GM18870 (cell line): ENCODE data around the gene ADAM22.

Source experiments
- ATAC-seq: cut with Tn5 transposase; IDR thresholded peaks from one replicate; pipeline ENCODE4 v1.9.1; 2021; ENCODE audit warnings: moderate library complexity; ENCODE audit not compliant: unreplicated experiment

Gene ADAM22

DNA sequence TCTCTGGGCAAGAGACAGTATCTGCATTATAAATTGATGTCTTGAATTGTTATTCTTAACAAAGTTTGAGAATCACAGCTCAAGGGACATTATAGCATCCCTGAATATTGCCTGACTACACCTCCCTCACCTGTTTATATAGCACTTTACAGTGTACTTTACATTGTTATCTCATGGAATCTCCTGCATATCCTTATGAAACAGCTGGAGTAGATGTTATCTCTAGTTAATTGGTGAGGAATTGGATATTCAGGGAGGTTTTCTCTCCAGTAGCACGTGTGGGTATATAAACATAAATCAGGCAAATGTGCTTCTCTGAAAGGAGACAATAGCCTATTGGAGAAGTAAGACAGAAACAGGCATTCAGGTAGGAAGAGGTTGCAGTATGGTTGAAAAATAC is 168.6 kb downstream of the ADAM22 start:
- ATAC-seq: no peak

DNA sequence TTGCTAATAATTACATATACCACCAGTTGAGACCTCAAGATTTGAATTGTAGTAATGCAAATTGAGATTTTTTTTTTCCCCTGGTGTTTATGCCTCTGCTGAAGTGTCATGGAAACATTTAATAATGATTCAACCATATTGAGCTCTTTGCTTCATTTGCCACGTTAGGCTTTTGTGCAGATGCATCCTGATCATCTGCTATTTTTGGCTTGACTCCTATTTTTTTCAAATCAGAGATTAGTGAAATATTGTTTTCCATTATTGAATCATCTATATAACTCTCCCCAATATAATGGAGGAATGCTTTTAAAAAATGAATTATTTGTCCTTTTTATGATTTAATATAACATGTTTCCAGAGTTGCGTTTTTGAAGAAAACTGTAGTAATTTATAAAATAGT is 170.7 kb downstream of the ADAM22 start:
- no peak for ATAC-seq

GRCh38 chr7:88105231-88105630 is 171.2 kb downstream of the ADAM22 start:
- ATAC-seq: no peak

DNA sequence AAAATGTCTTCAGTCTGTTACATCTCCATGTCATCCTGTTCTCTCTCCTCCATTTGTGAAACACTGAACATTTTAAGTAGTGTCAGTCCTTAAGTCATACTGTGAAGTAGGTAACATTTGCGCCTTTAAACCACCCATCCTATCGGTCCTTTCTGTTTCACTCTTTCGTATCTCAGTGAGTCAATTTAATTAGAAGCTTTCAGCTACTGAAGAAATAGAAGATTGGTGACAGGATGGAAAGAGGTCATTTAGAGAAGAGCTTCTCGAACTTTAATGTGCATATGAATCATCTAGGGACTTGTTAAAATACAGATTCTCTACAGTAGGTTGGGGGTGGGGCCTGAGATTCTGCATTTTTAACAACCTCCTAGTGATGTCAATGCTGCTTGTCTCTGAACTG is 172.4 kb downstream of the ADAM22 start:
- ATAC-seq: no peak

DNA sequence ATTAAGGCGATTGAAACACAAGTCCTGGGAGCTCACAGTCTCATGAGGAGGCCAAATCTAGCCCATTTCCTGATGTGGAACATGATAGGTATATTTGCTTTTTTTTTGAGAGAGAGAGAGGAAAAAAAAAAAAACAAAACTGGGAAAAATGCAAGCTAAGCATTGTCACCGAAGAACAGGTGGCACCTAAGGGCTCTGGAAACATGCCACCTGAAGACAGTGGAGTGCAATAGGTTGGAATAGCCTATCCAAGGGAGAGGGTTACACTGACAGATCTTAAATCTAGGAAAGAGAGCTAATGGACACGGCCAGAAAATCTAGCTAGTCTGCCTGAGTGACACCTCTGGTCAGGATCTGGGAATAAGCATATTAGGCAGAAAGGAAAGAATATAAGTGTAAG is 175.6 kb downstream of the ADAM22 start:
- ATAC-seq: no peak

DNA sequence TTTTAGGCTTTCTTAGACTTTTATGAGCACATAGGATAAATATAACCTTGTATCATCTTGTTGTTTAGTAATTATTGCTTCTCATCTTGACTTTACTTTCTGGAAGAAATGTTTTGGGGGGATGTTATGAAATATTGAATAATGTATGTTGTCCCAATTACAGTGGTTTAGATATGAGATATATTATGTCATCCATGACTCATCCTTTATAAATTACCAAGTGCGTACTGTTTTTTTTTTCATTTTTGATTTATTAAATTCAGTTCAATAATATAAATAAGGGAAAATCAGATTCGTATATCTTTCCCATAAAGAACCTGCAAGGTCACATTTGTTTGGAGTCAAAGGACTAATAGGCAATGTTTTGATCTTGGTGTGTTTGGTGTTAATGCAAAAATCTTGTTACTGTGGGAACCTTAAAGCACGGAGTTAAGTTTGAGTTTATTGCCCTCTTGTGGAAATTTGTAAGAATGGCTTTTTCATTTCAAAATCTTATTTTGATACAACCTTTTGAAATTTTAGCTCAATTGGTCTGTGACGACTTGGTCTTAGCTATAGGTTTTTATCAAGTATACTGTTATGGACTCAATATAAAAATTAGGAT is 177.2 kb downstream of the ADAM22 start:
- ATAC-seq: peak; percentile 62

- ATAC-seq: no peak
These were observed 178.0 kb downstream of the ADAM22 start for GRCh38 chr7:88111954-88112471.

DNA sequence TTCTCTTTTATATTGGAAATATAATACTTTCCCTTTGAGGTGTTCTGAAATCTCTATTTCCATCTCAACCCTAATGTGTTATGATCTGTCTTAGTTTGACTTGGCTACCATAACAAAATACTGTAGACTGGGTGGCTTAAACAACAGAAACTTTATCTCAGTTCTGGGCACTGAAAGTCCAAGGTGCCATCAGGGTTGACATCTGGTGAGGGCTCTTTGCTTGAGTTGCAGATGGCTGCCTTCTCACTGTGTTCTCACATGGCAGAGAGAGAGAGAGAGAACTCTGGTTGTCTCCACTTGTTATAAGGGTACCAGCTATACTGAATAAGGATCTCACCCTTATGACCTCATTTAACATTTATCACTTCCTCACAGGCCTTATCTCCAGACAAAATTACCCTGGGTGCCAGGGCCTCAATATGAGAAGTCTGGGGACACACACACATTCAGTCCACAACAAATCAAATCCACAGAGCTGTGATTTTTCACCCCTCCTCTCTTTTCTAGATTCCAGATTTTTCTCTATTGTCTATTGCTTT is 181.3 kb downstream of the ADAM22 start:
- ATAC-seq: no peak

DNA sequence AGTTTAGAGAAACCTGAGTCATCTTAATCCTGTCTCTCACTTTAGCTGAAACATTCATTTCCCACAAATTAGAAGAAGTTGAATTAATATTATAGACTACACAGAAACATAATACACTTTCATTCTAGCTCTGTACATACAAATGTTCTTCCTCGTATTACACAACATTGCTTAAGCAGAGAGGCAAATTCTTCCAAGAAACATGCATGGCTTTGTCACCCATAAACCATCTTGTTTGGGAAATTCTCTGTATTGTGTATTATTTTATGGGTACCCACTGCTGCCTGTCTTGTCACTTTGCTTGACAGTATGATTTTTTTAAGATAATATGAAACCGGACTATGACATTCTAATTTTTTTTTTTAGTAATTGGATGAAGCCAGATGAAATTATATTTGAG is 181.8 kb downstream of the ADAM22 start:
- ATAC-seq: no peak

DNA sequence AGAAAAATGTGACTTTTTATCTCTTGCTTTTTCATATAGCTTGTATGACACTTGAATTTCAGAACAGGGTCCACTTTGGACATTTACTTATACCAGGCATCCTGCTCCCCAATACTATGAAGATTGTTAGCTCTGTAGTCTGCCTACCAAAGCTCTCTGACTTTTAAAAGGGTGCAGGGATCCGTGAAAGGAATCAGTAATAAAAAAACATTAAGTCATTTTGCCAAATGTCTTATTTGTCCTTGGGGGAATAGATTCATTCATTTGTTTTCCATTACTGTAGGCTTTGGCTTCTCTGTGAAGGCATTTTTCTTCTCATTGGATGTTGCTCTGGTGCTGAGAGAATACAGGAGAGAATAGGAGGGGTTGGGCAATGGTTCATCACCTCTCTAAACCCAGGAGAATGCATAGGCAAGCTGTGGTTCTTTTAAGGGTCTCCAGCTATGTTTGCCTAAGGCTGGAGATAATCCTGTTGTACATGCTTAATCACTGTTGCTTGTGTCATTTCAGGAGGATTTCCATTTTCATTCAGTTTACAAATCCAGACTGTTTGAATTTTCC is 182.3 kb downstream of the ADAM22 start:
- no peak for ATAC-seq

DNA sequence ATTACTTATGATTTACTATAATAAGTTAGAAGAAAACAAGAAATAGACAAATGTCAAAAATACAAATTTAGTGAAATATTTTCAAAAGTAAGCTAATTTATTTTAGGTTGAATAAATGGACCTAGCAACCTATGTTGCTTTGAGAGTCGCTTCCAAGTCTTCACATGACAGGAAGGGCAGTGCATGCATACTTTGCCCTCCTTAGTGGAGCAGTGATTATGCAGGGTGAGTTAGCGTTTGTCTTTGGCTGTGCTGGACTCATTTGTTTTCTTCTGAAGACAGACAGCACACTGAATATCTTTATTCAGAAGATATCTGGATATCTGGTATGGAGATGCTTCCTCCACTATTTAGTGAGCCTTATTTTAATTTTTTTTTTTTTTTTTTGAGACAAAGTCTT is 183.3 kb downstream of the ADAM22 start:
- ATAC-seq: no peak

DNA sequence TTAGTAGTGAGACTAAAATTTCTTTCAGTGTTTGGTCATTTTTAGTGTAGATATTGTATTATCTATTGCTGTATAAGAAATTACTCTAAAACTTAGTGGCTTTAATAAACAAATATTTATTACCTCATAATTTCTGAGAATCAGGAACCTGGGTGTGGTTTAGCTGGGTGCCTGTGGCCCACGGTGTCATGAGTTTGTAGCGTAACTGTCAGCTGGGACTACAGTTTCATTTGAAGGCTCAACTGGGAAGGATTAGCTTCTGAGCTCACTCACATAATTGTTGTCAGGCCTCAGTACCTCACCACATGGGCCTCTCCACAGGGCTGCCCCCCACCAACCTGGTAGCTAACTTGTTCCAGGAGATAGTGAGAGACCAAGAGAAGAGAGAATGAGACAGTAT is 187.3 kb downstream of the ADAM22 start:
- no peak for ATAC-seq

DNA sequence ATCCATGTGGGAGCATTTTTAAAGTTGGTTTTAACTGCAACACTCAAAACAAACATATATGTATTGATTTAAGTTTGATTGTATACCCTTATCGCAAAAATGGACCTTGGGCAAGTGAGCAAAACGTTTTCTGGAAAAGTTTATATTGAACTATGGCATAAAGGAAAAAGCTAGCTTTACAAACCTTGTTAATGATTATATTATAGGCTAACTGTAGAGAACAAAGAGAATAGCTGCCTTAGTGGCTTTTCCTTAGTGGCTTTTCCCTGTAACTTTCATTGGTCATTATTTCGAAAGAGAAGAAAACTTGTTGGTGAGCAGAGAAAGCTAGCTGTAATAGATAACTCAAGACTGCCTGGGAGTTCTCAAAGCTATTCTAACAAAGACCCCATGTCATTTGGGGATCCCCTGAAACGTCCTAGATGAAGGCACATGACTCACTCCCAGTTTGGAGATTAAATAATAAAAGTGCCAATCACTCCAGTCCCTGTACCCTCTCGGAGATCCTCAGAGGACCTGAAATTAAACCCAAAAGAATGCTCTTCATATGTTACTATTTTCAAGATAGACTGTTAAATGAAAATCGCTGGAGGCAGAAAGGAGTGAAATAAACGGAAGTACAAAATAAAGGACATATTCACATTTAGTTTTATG is 193.7 kb downstream of the ADAM22 start:
- ATAC-seq: no peak

DNA sequence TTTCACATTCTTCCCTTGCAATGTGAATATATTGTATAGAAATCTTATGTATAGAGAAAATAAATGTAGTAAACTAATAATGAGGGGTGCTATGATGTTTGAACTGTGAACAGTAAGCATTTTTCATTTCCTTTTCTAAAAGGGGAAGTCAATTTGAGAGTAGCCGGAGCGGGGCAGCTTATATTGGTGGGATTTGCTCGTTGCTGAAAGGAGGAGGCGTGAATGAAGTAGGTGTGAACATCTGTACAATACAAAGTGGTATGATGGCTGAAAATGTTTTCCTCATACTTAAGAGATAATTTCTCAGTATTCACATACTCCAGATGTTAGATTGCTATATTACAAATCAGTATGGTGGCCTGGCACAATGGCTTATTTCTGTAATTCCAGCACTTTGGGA is 198.7 kb downstream of the ADAM22 start:
- peak; percentile 75 for ATAC-seq

DNA sequence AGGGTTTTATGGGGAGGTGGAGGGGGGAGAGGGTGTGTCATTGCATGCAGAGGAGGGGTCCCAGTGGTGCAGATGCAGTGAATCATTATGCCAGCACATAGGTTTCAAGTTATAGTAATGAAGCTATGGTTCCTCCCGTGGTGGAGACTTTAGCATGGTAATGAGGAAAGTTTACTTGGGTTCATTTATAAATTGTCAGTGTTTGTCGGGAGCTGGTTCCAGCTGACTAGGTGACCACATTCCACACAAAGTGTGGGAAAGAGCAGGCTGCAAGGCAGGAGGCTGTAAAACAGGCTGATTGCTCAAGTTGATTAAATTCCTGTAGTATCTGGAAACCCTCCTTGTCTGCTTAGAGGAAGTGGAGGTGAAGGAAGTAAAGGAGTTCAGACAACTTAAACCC is 206.9 kb downstream of the ADAM22 start:
- no peak for ATAC-seq

GRCh38 chr7:88141479-88141878 is 207.4 kb downstream of the ADAM22 start:
- no peak for ATAC-seq

DNA sequence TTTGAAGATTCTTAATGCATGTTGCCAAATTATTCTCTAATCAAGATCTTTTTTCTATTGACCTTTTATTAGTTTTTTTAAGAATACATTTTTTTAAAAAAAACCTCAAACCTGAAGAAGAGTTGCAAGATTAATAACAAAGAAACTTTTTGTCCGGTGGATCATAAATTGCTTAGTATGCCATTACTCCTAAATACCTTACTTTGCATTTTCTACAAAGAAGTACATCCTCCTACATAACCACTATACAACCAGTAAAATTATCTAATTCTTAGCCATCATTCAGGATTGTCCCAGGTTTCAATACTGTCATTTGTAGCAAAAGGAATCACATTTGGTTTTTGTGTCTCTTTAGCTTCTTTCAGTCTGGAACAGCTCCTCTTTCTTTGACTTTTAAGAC is 207.9 kb downstream of the ADAM22 start:
- ATAC-seq: no peak

DNA sequence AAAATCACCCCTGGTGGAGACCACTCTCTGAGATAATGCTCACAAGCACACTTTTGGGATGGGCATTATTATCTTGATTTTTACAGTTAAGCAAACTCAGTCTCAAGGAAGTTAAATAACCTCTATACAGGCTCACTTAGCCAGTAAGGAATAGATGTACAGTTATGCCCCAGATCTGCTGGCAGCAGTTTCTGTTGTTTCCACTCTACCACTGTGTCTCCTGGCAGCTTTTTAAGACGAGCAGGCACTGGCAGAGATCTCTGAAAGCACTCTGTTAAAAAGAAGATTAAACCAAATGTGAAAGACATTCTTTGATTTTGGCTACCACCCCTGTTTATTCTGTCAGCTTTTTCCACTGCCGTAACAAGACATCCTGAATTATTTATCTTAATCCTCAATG is 212.6 kb downstream of the ADAM22 start:
- no peak for ATAC-seq

DNA sequence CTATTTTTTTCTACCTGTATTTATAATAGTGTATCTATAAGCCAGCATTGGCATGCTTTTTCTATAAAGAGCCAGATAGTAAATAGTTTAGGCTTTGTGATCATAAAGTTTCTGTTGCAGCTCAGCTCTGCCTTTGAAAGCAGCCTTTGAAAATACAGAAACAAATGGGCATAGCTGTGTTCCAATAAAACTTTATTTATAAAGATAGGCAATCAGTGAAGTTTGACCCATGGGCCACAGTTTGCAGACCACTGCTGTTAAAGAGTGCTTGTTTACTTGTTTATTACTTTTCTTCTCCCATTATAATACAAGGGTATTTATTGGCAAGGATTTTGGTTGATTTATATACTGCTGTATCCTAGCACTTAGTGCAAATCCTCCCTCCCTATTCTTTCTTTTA is 213.3 kb downstream of the ADAM22 start:
- ATAC-seq: no peak

DNA sequence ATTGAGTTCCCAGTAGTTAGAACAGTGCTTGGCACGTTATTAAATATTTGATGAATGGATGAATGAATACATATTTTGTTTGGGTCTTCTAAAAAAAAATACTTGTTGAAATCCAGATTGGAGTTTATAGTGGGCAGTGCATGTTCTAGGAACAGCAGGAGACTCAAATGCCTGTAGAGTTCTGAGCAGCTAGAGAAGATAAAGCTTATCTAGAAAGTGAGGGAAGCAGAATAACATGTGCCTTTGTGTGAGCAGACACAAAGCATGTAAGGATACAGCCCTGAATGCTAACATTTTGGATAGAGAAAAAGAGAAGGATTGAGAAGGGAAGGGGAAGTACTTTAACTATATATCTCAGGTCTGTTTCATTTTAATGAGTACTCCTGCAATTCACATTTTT is 213.9 kb downstream of the ADAM22 start:
- ATAC-seq: no peak

DNA sequence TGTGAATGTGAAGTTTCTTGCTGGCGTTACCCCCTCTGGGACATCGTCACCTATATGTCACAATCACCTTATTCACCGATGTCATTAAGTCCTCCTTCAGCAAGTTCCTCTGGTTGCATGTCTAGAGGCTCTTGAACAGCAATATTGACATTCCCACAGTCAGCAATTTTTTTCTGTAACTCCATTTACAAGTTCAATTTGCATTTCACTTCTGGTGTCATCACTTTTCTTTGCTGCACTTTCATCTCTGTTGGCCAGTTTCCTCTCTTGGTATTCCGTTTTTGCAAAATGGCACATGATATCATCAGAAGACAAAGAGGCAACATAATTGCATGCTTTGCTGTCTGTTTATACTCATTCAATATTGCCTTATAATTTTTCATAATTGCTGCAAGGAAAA is 216.0 kb downstream of the ADAM22 start:
- no peak for ATAC-seq

DNA sequence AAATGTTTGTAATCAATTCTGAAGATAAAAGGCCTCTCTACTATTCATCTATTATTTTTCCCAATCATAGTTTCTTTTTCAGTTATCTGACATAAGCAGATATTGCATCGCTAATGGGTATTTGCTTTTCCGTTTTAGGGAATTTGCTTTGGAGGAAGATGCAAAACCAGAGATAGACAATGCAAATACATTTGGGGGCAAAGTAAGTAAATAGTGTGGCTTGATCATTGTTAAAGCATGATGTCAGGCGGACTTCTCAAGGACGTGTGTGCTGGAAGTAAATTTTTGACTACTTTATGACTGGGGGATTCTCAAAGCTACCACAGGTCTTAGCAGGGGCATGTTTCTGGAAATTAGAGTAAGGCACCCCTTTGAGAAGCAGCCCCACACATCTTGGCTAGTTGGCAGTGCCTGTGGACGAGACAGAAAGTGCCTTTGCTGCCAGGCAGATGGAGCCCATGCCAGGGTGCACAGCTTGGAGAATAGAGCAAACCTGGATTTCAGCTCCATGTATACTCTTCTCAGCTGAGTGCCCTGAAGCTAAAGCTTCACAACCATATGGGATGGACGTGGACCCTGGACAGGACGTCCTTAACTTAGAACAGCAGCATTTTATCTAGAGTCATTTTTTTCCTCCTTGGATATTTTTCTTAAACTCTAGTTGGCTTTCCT is 217.2 kb downstream of the ADAM22 start:
- ATAC-seq: no peak
